Heart right ventricle (tissue), 16 donors: ENCODE measurements around the gene UBE2D2. TPM values are rescaled to one million over a fixed set of nuclear protein-coding genes. Genes with fewer than 3 reads are reported as not detected.
A peak's percentile ranks its signal among the peaks of the same experiment; 100 is the strongest.

Experiments used
- ATAC-seq, 8 donors: fragments of 200-7000 bp; cut with Tn5 transposase; one replicate each; pipeline ENCODE4 v1.9.1; 2020; ENCODE audit warnings: mild to moderate bottlenecking in 8 of 8, moderate library complexity in 8 of 8, moderate number of reproducible peaks in 1 of 8
- DNase-seq, 2 donors: peaks; one replicate each; pipeline ENCODE4 v3.0.0-alpha.2; 2020
- H3K27ac ChIP-seq, 10 donors: fragments of 200-600 bp; sonication (generic) in 2 of 10; one replicate each; pipeline versions ENCODE4 v1.5.0 to v1.8.0; 2020 to 2022; ENCODE audit warnings: mild to moderate bottlenecking in 3 of 10
- H3K27me3 ChIP-seq, 7 donors: fragments of 200-600 bp; one replicate each; pipeline ENCODE4 v1.8.0; 2021 to 2022; ENCODE audit warnings: mild to moderate bottlenecking in 2 of 7
- H3K36me3 ChIP-seq, 9 donors: fragments of 200-600 bp; sonication (generic) in 1 of 9; one replicate each; pipeline versions ENCODE4 v1.5.0 to v1.8.0; 2020 to 2022; ENCODE audit warnings: mild to moderate bottlenecking in 2 of 9
- H3K4me1 ChIP-seq, 9 donors: fragments of 200-600 bp; sonication (generic) in 1 of 9; one replicate each; pipeline versions ENCODE4 v1.5.0 to v1.8.0; 2020 to 2022; ENCODE audit warnings: mild to moderate bottlenecking in 4 of 9
- H3K4me3 ChIP-seq, 10 donors: fragments of 200-600 bp; sonication (generic) in 2 of 10; one replicate each; pipeline versions ENCODE4 v1.5.0 to v1.8.0; 2020 to 2022; ENCODE audit warnings: mild to moderate bottlenecking in 7 of 10, moderate library complexity in 2 of 10
- H3K9me3 ChIP-seq, 11 donors: fragments of 200-600 bp in 10 of 11; sonication (generic) in 2 of 11; one replicate each; pipeline versions ENCODE4 v1.5.0 to v1.8.0; 2013 to 2022; ENCODE audit warnings: mild to moderate bottlenecking in 2 of 11, control low read depth in 1 of 11, moderate library complexity in 1 of 11
- WGBS, 2 donors: extraction: QIAGEN DNeasy Blood & Tissue Kit; methylation state at CpG; one replicate each; pipeline ENCODE4 v1.1.7; 2013; ENCODE audit warnings: inconsistent platforms in 1 of 2; 5-methylcytosine and 5-hydroxymethylcytosine counted together
- intact Hi-C, 10 donors: fragments of 100-400 bp; cut with DNase I; formaldehyde crosslinking; loops; one replicate each; pipeline versions ENCODE4 v1.11.1 to v1.14.2; 2022
- polyA plus RNA-seq, 2 donors: library from polyadenylated mRNA; stranded (reverse); fragments of 200-250 nt; gene quantifications; one replicate each; pipeline ENCODE4 v1.2.3, GENCODE V29; 2013
- total RNA-seq, 10 donors: library from RNA; stranded (reverse); fragmentation: NEBNext Ultra II Directional in 3 of 10; extraction: Animal tissue kit (Norgen Biotek cat#: 25700) in 3 of 10; gene quantifications; one replicate each; pipeline versions ENCODE4 v1.2.1 to v1.2.4, GENCODE V29; 2021 to 2023
- TF ChIP-seq, protein P1 (sequence below), 9 donors: fragments of 200-600 bp; sonication (generic) in 2 of 9; IDR thresholded peaks; one replicate each; pipeline versions ENCODE4 v1.5.0 to v1.8.0; 2021 to 2022; ENCODE audit warnings: antibody characterized with exemption in 9 of 9, mild to moderate bottlenecking in 5 of 9, moderate library complexity in 1 of 9
- donor health status: Arrhythmogenic right ventricular cardiomyopathy.
- donor health status: ischemic (EF 13 %, LVEDD 7.1; RV severe dilation, severe dysfunction).
- donor health status: healthy with polysubstance abuse.
- donor health status: DM: no; HTN: yes; CAD: no.
- donor health status: DM: no; HTN: no; CAD: no.
- donor health status: ischemic (EF 25% LVEDD 6.9; RV normal size, moderate dysfunction).
- donor health status: ischemic (EF 25% LVEDD 5.7; RV mildly dilated, moderate dysfunction).
- donor health status: healthy.
- donor health status: DM: yes; HTN: yes; CAD: no.
- donor health status: Ischemic cardiomyopathy.
- donor health status: ischemic (EF 35%, LVEDD 5.7; RV mildly dilated, moderate dysfunction).
- donor health status: nonischemic (EF 11% LVEDD 7.7; RV severe dilation, severe dysfunction).
- donor health status: DM: yes; HTN: yes; CAD: no.
- donor health status: PGD.
- donor health status: ischemic (EF 29% LVEDD 5.4; RV normal size, mild dysfunction).
- donor health status: nonischemic (EF 23%, LVEDD 6.1; RV moderate dilation, normal function).

UBE2D2 gene
- total and polyA plus RNA-seq, 12 donors = 59.3 to 162 (median 139) TPM

DNA sequence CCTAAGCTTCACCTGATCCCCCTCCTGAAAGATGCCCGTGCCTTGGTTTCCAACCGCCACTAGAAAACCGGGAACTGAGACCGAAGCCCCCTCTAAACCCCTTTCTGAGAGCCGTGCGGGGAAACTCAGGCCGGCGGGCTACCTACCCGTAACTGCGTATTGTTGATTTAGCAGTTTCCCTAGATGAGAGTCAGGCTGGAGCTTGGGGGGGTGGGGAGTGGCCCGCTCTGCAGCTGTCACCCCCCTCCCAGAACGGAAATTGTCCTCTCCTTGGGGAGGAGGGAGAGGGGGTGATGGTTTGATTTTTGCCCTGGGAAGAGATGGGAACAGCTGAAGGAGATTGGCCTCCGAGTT, 89.5 kb downstream of the UBE2D2 start:
- ATAC-seq = peak in 1 of 8 donors; percentile 6
- 10 to 15% methylated on average over 13 of the region's 13 CpGs for WGBS, 2 donors
- Histone ChIP-seq H3K27ac (peak overlapping the region; percentile 66 to 97 (median 92)), H3K36me3 (no peaks in the 10 kb centered on the region), H3K4me3 (peak overlapping the region; percentile 62 to 100 (median 96)), H3K27me3 (peaks cover 0 to 59% (median 0%) of the 10 kb centered on the region in 7 donors), H3K9me3 (no peaks in the 10 kb centered on the region), H3K4me1 (peaks cover 31 to 81% (median 71%) of the 10 kb centered on the region in 9 donors)
- DNase-seq = no peak
- intact Hi-C loops = loop anchor here in 6 of 10 donors (2.0 to 5.0 kb wide), 3 partner anchors 14 to 42 kb away; no protein-coding TSS in a partner anchor
- TF ChIP-seq, protein P1, sequence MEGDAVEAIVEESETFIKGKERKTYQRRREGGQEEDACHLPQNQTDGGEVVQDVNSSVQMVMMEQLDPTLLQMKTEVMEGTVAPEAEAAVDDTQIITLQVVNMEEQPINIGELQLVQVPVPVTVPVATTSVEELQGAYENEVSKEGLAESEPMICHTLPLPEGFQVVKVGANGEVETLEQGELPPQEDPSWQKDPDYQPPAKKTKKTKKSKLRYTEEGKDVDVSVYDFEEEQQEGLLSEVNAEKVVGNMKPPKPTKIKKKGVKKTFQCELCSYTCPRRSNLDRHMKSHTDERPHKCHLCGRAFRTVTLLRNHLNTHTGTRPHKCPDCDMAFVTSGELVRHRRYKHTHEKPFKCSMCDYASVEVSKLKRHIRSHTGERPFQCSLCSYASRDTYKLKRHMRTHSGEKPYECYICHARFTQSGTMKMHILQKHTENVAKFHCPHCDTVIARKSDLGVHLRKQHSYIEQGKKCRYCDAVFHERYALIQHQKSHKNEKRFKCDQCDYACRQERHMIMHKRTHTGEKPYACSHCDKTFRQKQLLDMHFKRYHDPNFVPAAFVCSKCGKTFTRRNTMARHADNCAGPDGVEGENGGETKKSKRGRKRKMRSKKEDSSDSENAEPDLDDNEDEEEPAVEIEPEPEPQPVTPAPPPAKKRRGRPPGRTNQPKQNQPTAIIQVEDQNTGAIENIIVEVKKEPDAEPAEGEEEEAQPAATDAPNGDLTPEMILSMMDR (IDR thresholded peaks at IDR 0.05) = peak in 1 of 9 donors; percentile 0

GRCh38 chr5:139651043-139651834, 90.1 kb downstream of the UBE2D2 start:
- Histone ChIP-seq H3K4me1 (peaks cover 37 to 86% (median 77%) of the 10 kb centered on the region in 9 donors), H3K4me3 (peak overlapping the region in 9 of 10 donors; percentile 62 to 100 (median 97)), H3K27me3 (peaks cover 0 to 55% (median 0%) of the 10 kb centered on the region in 7 donors), H3K36me3 (no peaks in the 10 kb centered on the region), H3K27ac (peak overlapping the region; percentile 66 to 97 (median 92)), H3K9me3 (no peaks in the 10 kb centered on the region)
- intact Hi-C loops = loop anchor here in 6 of 10 donors (2.0 to 5.0 kb wide), 3 partner anchors 14 to 41 kb away; no protein-coding TSS in a partner anchor
- ATAC-seq (peak in 6 of 8 donors; percentile 14 to 59 (median 48)), DNase-seq (peak; percentile 62 to 77)
- TF ChIP-seq, protein P1 (IDR thresholded peaks at IDR 0.05) = no peak
- 12 to 21% methylated on average over 13 to 14 of the region's 14 CpGs for whole genome bisulfite sequencing, 2 donors

DNA sequence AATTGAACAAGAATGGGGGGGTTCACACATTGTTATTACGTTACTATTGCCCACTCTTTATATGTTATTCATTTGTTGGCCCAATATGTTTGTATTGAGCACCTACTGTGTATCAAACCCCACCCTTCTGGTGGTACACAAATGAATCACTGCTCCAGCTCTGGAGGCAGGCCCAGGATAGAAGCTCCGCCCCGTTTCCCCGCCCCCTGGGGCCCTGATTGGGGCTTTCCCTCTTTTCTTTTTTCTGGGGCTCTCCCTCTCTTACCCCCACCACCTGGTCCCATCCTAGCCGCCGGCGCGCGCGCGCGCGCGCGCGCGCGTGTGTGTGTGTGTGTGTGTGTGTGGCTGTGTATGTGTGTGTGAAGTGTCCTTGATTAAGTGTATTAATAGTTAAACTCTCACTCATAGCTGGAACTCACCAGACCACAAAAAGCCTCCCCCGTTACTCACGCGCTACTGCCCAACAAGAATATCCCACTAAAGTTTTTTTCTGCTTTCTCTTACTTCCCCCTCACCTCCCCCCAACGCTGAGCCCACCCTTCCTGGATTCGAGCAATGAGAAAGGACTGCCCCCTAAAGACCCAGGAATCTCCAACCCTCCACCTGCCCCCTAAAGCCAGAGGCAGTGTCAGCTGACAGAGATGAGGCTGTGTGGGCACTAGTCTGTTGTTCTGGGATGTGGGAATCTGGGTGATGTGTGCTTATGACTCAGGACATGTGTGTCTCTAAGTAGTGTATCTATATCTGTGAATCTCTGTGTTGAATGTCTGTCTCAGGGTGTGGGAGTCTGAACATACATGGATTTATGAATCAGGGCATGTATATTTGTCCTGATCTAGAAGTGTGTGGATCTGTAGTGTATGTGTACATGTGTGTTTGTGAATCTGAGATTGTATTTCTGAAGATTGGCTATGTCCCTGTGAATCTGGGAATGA, 91.0 kb downstream of the UBE2D2 start:
- intact Hi-C loops = loop anchor here in 6 of 10 donors (2.0 to 5.0 kb wide), 3 partner anchors 15 to 40 kb away; no protein-coding TSS in a partner anchor
- peaks cover 40 to 88% (median 79%) of the 10 kb centered on the region in 9 donors for H3K4me1 ChIP-seq
- TF ChIP-seq, protein P1 (IDR thresholded peaks at IDR 0.05) = no peak
- peak overlapping the region; percentile 66 to 97 (median 92) for H3K27ac ChIP-seq
- WGBS, 2 donors = 23 to 25% methylated on average over 22 to 23 of the region's 23 CpGs
- peak overlapping the region in 6 of 10 donors; percentile 20 to 99 (median 96) for H3K4me3 ChIP-seq
- H3K36me3 ChIP-seq = no peaks in the 10 kb centered on the region
- H3K9me3 ChIP-seq = no peaks in the 10 kb centered on the region
- H3K27me3 ChIP-seq = peaks cover 0 to 48% (median 0%) of the 10 kb centered on the region in 7 donors
- peak; percentile 78 to 81 for DNase-seq
- ATAC-seq = peak in 7 of 8 donors; percentile 9 to 46 (median 36)
